H9 (cell line): ENCODE results near the gene PGAP6. TPM values are rescaled to one million over a fixed set of nuclear protein-coding genes. Genes with fewer than 3 reads are reported as not detected.

Experiments used
- DNase-seq: peaks from one replicate; pipeline ENCODE4 v3.0.0-alpha.2; 2017
- H2AFZ ChIP-seq: one replicate; pipeline ENCODE4 v1.6.1; 2013; ENCODE audit warnings: mild to moderate bottlenecking, low read length, control low read depth, moderate library complexity
- H2AK5ac ChIP-seq: 2 replicates; pipeline ENCODE4 v1.6.1; 2013; ENCODE audit warnings: low read length, control low read depth, mixed read lengths; ENCODE audit not compliant: insufficient read length
- H2BK120ac ChIP-seq: one replicate; pipeline ENCODE4 v1.6.1; 2013; ENCODE audit warnings: low read depth, mild to moderate bottlenecking, low read length, control low read depth, inconsistent platforms; ENCODE audit not compliant: poor library complexity, severe bottlenecking
- H2BK12ac ChIP-seq: 2 replicates; pipeline ENCODE4 v1.6.1; 2013; ENCODE audit warnings: low read length, control low read depth, mixed read lengths, low read depth; ENCODE audit not compliant: insufficient read length
- H2BK15ac ChIP-seq: 2 replicates; pipeline ENCODE4 v1.6.1; 2013; ENCODE audit warnings: low read depth, low read length, control low read depth
- H2BK20ac ChIP-seq: one replicate; pipeline ENCODE4 v1.6.1; 2013; ENCODE audit warnings: low read depth, mild to moderate bottlenecking, low read length, control low read depth, inconsistent platforms; ENCODE audit not compliant: poor library complexity, severe bottlenecking
- H2BK5ac ChIP-seq: 2 replicates; pipeline ENCODE4 v1.6.1; 2013; ENCODE audit warnings: low read length, control low read depth, mixed read lengths; ENCODE audit not compliant: insufficient read length
- H3K14ac ChIP-seq: 2 replicates; pipeline ENCODE4 v1.6.1; 2013; ENCODE audit warnings: low read length, control low read depth; ENCODE audit not compliant: insufficient read depth
- H3K18ac ChIP-seq: 2 replicates; pipeline ENCODE4 v1.6.1; 2013; ENCODE audit warnings: low read depth, mild to moderate bottlenecking, mixed read lengths, low read length, control low read depth; ENCODE audit not compliant: insufficient read length
- H3K23ac ChIP-seq: 2 replicates; pipeline ENCODE4 v1.6.1; 2013; ENCODE audit warnings: low read length, control low read depth, mixed read lengths, low read depth; ENCODE audit not compliant: insufficient read length
- H3K23me2 ChIP-seq: 2 replicates; pipeline ENCODE4 v1.6.1; 2013; ENCODE audit warnings: low read depth, mild to moderate bottlenecking, mixed read lengths, low read length, control low read depth; ENCODE audit not compliant: insufficient read length, poor library complexity, severe bottlenecking
- H3K27ac ChIP-seq: 2 replicates; pipeline ENCODE4 v1.5.1; 2013; ENCODE audit warnings: low read length, control low read depth, mixed read lengths, low read depth; ENCODE audit not compliant: insufficient read length
- H3K27me3 ChIP-seq: 2 replicates; pipeline ENCODE4 v1.6.1; 2013; ENCODE audit warnings: low read length, control low read depth, inconsistent platforms; ENCODE audit not compliant: insufficient read depth
- H3K4ac ChIP-seq: 2 replicates; pipeline ENCODE4 v1.6.1; 2013; ENCODE audit warnings: low read depth, mild to moderate bottlenecking, control low read depth, inconsistent platforms, low read length, moderate library complexity
- H3K4me1 ChIP-seq: 2 replicates; pipeline ENCODE4 v1.6.1; 2013; ENCODE audit warnings: low read length, control low read depth, inconsistent platforms; ENCODE audit not compliant: insufficient read depth
- H3K4me2 ChIP-seq: 2 replicates; pipeline ENCODE4 v1.6.1; 2013; ENCODE audit warnings: low read length, control low read depth, mixed read lengths; ENCODE audit not compliant: insufficient read length, insufficient read depth
- H3K56ac ChIP-seq: 2 replicates; pipeline ENCODE4 v1.6.1; 2013; ENCODE audit warnings: low read depth, mild to moderate bottlenecking, mixed read lengths, low read length, control low read depth; ENCODE audit not compliant: insufficient read length
- H3K79me1 ChIP-seq: 2 replicates; pipeline ENCODE4 v1.6.1; 2013; ENCODE audit warnings: low read depth, mild to moderate bottlenecking, moderate library complexity, low read length, control low read depth, inconsistent platforms; ENCODE audit not compliant: insufficient read depth, poor library complexity, severe bottlenecking
- H3K79me2 ChIP-seq: 2 replicates; pipeline ENCODE4 v1.6.1; 2013; ENCODE audit warnings: low read length, control low read depth, inconsistent platforms; ENCODE audit not compliant: insufficient read depth
- H3K9ac ChIP-seq: 2 replicates; pipeline ENCODE4 v1.6.1; 2013; ENCODE audit warnings: low read length, control low read depth, mixed read lengths; ENCODE audit not compliant: insufficient read length; ENCODE audit errors: extremely low read depth
- H3K9me3 ChIP-seq: one replicate; pipeline ENCODE4 v1.6.1; 2013; ENCODE audit warnings: low read depth, low read length, inconsistent platforms; ENCODE audit not compliant: control insufficient read depth
- H3T11ph ChIP-seq: one replicate; pipeline ENCODE4 v1.6.1; 2013; ENCODE audit warnings: mild to moderate bottlenecking, low read length, control low read depth, inconsistent platforms
- H4K20me1 ChIP-seq: one replicate; pipeline ENCODE4 v1.6.1; 2013; ENCODE audit not compliant: control insufficient read depth, insufficient read length, insufficient read depth
- H4K5ac ChIP-seq: 2 replicates; pipeline ENCODE4 v1.6.1; 2013; ENCODE audit warnings: low read depth, mild to moderate bottlenecking, mixed read lengths, low read length, control low read depth; ENCODE audit not compliant: insufficient read length
- H4K8ac ChIP-seq: replicated peaks from 2 replicates; pipeline ENCODE4 v1.6.1; 2013; ENCODE audit warnings: low read length, control low read depth, mixed read lengths, low read depth; ENCODE audit not compliant: insufficient read length
- H4K91ac ChIP-seq: 2 replicates; pipeline ENCODE4 v1.6.1; 2013; ENCODE audit warnings: low read depth, mild to moderate bottlenecking, moderate library complexity, mixed read lengths, low read length, control low read depth; ENCODE audit not compliant: insufficient read length
- H3K27ac Mint-ChIP-seq, 3 experiments: 2 replicates in 2 of 3; 3 replicates in 1 of 3; pipeline ENCODE4 v1.8.0; 2020 to 2021; ENCODE audit warnings: mixed read lengths in 3 of 3, mild to moderate bottlenecking in 1 of 3, moderate library complexity in 1 of 3
- H3K27me3 Mint-ChIP-seq: 2 replicates; pipeline ENCODE4 v1.8.0; 2021; ENCODE audit warnings: low read depth, mild to moderate bottlenecking, moderate library complexity, mixed read lengths
- H3K36me3 Mint-ChIP-seq, 3 experiments: 2 replicates in 2 of 3; 3 replicates in 1 of 3; pipeline ENCODE4 v1.8.0; 2020 to 2021; ENCODE audit warnings: low read depth in 3 of 3, mixed read lengths in 3 of 3; ENCODE audit not compliant: insufficient read depth in 1 of 3
- H3K4me1 Mint-ChIP-seq, 2 experiments: 2 replicates each; pipeline ENCODE4 v1.8.0; 2020; ENCODE audit warnings: mixed read lengths in 2 of 2
- H3K4me3 Mint-ChIP-seq, 2 experiments: 2 replicates in 1 of 2; 3 replicates in 1 of 2; pipeline ENCODE4 v1.8.0; 2020 to 2021; ENCODE audit warnings: mild to moderate bottlenecking in 2 of 2, mixed read lengths in 2 of 2, moderate library complexity in 1 of 2
- H3K9me3 Mint-ChIP-seq, 2 experiments: 2 replicates in 1 of 2; 3 replicates in 1 of 2; pipeline ENCODE4 v1.8.0; 2020; ENCODE audit warnings: mild to moderate bottlenecking in 2 of 2, mixed read lengths in 2 of 2, moderate library complexity in 1 of 2
- CTCF ChIP-seq: fragments of 200-600 bp; sonication (generic); conservative IDR thresholded peaks from 3 replicates; pipeline ENCODE4 v1.8.0; 2021; ENCODE audit warnings: antibody characterized with exemption, mild to moderate bottlenecking
- WGBS: extraction: QIAGEN DNeasy Blood & Tissue Kit; methylation state at CpG from one replicate; pipeline ENCODE4 v1.1.7; 2013; ENCODE audit warnings: missing lambda C conversion rate, low lambda C conversion rate, mixed read lengths; ENCODE audit not compliant: insufficient read length; ENCODE audit errors: extremely low coverage; 5-methylcytosine and 5-hydroxymethylcytosine counted together
- total RNA-seq: library from RNA; stranded (reverse); gene quantifications from 2 replicates; pipeline ENCODE4 v1.2.1, GENCODE V29; 2021

Gene PGAP6
- total RNA-seq, 1 experiment from 2014 or later = 111 TPM

GRCh38 chr16:359067-359763 is 22.6 kb downstream of the PGAP6 start:
- no peaks in the 10 kb centered on the region for H3K36me3 Mint-ChIP-seq
- no peak overlapping the region for H4K8ac ChIP-seq

More at GRCh38 chr16:359067-359763, 22.6 kb downstream of the PGAP6 start:
- Histone ChIP-seq H3T11ph (no peak overlapping the region), H3K27me3 (no peaks in the 10 kb centered on the region), H2BK5ac (no peak overlapping the region), H2BK120ac (no peak overlapping the region), H3K4me2 (no peak overlapping the region), H3K23ac (no peak overlapping the region), H3K79me1 (no peaks in the 10 kb centered on the region), H4K91ac (no peak overlapping the region), H3K4ac (no peak overlapping the region), H2BK12ac (no peak overlapping the region), H3K18ac (no peak overlapping the region), H3K4me1 (no peaks in the 10 kb centered on the region), H4K5ac (no peak overlapping the region), H2BK15ac (no peak overlapping the region), H2AFZ (no peak overlapping the region), H3K27ac (no peak overlapping the region), H3K79me2 (no peaks in the 10 kb centered on the region), H4K20me1 (no peaks in the 10 kb centered on the region), H2AK5ac (no peak overlapping the region), H3K9ac (no peak overlapping the region), H3K56ac (no peak overlapping the region), H3K9me3 (no peaks in the 10 kb centered on the region), H3K14ac (no peak overlapping the region; the same call in 1 of the 2 replicates), H3K23me2 (no peaks in the 10 kb centered on the region), H2BK20ac (no peak overlapping the region)
- Mint-ChIP-seq H3K9me3 (no peaks in the 10 kb centered on the region), H3K27me3 (peaks cover 9% of the 10 kb centered on the region), H3K4me3 (no peak overlapping the region), H3K27ac (no peak overlapping the region), H3K4me1 (peaks cover 4 to 14% of the 10 kb centered on the region in 2 experiments; a peak in 3 of 4 replicates)
- no peak for DNase-seq
- no peak for TF ChIP-seq CTCF
- no CpG with 5 or more reads among the region's 19 CpGs for WGBS
